Keratinocyte (primary cell): ENCODE results near the gene EXOC6B.

Experiments
- CTCF ChIP-seq, 3 experiments: IDR thresholded peaks in 1 of 3; conservative IDR thresholded peaks in 1 of 3; optimal IDR thresholded peaks in 1 of 3; 2 replicates in 2 of 3; 3 replicates in 1 of 3; pipeline versions ENCODE3 to v1.5.1; 2011; ENCODE audit warnings: low read length in 3 of 3, mild to moderate bottlenecking in 3 of 3, moderate library complexity in 2 of 3, control low read depth in 1 of 3, inconsistent platforms in 1 of 3; ENCODE audit not compliant: insufficient read depth in 2 of 3; ENCODE audit errors: extremely low read depth in 1 of 3
- EZH2 ChIP-seq: IDR thresholded peaks from one replicate; pipeline ENCODE4 v1.6.1; 2012; ENCODE audit warnings: inconsistent platforms, mild to moderate bottlenecking, low read length, moderate library complexity

GRCh38 chr2:72136331-72136730 lies 689.5 kb downstream of the EXOC6B start:
- no peak for TF ChIP-seq EZH2
- TF ChIP-seq CTCF (optimal IDR thresholded peaks at IDR 0.05 in 1 of 3, IDR thresholded peaks at IDR 0.05 in 1 of 3, conservative IDR thresholded peaks at IDR 0.05 in 1 of 3; ENCODE audit: extremely low read depth in 1 of 3, insufficient read depth in 2 of 3, low read length in 3 of 3): no peak
